GM13976 (cell line): Measurements from ENCODE around the gene VGLL4.

ENCODE experiments used
- DNase-seq: peaks from one replicate; pipeline ENCODE4 v3.0.0; 2012; ENCODE audit warnings: low spot score
- in situ Hi-C: fragments of 300-500 bp; cut with MboI; formaldehyde crosslinking; loops from one replicate; pipeline ENCODE4 v1.12.0; 2022; ENCODE audit warnings: low sequenced_read_pairs, mixed read lengths, inconsistent platforms; ENCODE audit not compliant: unreplicated experiment
- TF ChIP-seq, protein P1 (sequence below): IDR thresholded peaks from 2 replicates; pipeline ENCODE4 v1.5.1; 2012; ENCODE audit warnings: borderline replicate concordance, mild to moderate bottlenecking; ENCODE audit not compliant: insufficient read depth; ENCODE audit errors: extremely low read depth, missing control alignments, control extremely low read depth

The VGLL4 gene

DNA sequence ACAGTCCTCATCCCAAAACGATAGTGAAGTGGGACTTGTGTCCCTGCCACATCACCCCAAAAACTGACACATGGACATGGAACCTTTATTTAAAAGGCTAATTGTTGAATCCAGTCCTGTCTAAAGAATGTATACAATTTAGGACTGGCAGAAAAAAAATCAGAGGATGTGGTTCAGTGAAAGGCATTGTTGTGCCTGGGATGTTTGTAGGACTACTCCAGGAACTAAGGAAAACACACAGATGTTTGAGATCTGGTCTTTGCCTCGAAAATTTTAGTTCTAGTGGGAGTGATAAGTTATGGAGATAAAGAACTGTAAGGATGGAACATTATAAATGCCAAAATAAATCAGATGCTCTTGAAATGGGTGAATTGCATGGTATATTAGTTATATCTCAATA lies 27.2 kb downstream of the VGLL4 start:
- no peak for DNase-seq

DNA sequence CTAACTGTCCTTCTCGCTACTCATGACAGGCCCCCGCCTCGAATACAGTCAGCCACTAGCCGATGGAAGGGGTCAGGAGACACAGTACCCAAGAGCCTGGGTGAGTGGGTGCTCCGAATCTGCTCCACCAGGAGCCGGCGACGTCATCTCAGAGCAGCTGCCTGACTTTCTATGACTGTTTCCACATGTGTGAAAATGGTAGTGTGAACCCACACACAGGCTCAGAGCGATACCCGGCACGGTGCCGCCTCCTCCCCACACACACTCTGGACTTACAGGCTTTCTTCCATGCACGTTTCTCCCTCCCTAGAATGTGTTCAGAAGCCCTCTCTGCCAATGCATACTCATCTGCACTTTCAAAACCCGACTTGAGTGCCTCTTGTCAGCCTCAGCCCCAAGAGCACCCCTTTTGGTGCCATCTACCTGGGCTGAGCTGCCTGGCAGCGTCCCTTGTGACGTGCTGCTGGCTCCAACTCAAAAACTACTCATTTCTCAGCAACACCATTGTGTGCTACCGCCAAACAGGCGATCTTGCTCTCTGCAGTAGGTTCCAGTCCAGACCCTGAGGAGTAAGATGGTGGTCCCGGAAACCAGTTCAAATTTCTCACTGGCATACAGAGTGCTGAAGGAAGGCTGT lies 29.7 kb downstream of the VGLL4 start:
- no peak for DNase-seq
- TF ChIP-seq, protein P1, sequence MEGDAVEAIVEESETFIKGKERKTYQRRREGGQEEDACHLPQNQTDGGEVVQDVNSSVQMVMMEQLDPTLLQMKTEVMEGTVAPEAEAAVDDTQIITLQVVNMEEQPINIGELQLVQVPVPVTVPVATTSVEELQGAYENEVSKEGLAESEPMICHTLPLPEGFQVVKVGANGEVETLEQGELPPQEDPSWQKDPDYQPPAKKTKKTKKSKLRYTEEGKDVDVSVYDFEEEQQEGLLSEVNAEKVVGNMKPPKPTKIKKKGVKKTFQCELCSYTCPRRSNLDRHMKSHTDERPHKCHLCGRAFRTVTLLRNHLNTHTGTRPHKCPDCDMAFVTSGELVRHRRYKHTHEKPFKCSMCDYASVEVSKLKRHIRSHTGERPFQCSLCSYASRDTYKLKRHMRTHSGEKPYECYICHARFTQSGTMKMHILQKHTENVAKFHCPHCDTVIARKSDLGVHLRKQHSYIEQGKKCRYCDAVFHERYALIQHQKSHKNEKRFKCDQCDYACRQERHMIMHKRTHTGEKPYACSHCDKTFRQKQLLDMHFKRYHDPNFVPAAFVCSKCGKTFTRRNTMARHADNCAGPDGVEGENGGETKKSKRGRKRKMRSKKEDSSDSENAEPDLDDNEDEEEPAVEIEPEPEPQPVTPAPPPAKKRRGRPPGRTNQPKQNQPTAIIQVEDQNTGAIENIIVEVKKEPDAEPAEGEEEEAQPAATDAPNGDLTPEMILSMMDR: no peak
- in situ Hi-C loops: no loop called here

More for the DNA sequence above, 27.2 kb downstream of the VGLL4 start:
- in situ Hi-C loops: no loop called here
- TF ChIP-seq, protein P1: no peak

DNA sequence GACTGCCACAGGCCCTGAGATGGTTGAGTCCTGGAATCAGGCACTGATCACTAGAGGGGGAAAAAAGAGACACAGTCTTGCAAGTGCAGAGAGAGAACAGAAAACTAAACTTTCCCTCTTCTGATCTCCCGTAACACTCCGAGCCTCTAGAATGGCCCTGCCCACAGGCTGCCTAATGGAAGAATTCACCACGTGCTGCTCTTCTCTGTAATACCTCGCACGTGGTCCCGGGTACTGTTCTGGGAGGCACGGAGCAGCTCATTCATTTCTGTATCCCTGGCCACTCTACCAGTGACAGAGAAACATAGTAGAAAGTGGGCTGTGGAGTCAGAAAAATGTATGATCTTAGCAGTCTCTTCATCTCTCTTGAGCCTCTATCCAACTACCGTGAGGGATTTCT lies 30.4 kb downstream of the VGLL4 start:
- no peak for DNase-seq
- in situ Hi-C loops: no loop called here
- TF ChIP-seq, protein P1: no peak

DNA sequence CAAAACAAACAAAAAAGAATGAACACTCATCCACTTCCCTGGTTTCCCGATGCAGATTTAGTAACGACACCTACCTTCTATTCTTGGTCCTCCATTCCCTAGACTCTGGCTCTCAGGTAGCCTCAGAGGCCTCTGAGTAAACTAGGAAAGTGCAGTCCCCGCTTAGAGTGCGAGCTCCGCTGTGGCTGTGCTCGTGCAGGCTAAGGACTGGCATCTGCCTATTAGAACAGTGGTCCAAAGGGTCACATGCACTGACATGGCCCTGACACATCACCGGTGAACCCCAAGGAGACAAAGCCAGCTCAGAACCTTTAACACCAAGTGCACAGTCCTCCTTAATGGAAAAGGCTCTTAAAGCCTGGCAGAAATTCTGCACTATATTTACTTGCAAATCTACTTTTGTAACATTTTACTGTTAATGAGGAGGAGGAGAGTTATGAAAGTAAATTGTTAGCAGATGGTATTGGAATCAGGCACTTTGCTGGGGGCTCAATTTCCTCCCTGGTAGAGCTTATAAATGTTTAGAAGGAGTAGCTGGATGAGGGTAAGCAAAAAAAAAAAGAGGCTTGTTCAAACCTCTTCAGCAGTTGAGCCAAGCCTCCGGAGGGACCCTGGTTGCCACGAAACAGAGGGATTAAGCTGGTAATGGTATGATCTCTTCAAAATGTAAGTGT lies 31.1 kb downstream of the VGLL4 start:
- no peak for DNase-seq
- in situ Hi-C loops: no loop called here
- TF ChIP-seq, protein P1: no peak

DNA sequence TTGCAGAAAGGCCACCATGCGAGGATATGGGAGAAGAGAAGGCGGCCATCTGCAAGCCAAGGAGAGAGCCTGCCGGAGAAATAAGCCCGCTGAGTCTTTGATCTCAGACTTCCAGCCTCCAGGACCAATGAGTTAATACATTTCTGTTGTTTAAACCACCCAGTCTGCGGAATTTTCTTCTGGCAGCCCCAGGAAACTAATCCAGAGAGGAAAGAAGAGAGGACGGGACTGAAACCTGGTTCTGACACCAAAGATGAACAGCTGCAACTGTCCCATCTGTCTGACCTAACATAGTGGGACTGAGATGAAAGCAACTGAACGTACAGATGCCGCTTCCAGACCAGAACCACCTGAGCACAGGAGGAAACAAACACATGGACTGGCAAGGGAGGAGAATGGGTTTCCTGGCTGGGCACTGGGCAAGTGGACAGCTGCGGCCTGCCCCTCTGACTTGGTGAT lies 32.3 kb downstream of the VGLL4 start:
- TF ChIP-seq, protein P1: no peak
- in situ Hi-C loops: no loop called here
- DNase-seq: no peak

DNA sequence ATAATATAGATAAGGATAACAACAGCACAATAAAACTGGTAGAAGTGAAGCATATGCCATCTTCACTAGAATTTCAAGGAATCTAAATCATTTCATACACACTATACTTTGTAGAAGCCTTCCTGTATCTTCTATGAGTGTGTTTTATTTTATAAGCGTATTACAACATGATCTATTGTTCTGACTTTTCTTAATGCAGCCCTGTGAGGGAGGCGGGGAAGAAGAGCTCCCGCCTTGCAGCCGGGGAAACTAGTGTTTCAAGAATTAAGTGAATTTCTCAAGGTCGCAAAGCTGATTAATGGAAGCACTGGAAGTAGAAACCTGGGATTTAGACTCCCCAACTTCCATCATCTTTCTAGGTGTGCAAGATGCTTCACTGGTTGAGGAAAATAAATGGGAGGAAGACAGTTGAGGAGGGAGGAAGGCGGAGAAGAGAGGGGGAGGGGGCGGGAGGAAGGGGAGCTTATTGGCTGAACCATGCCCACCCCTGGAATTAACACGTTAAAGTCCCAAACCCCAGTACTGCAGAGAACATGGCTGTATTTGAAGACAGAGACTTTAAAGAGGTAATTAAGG lies 32.9 kb downstream of the VGLL4 start:
- TF ChIP-seq, protein P1: no peak
- no peak for DNase-seq
- in situ Hi-C loops: no loop called here
